ENCODE data around the gene CHAD.

GRCh38 chr17:50425682-50426471 lies 42.8 kb downstream of the CHAD start, which contains the start of gene ACSF2:
- TF ChIP-seq POLR2AphosphoS5 (IDR thresholded peaks at IDR 0.05; ENCODE audit: low read depth, low read length), result peak; percentile 75
- TF ChIP-seq RAD21 (IDR thresholded peaks at IDR 0.05; ENCODE audit: low read length), result no peak
- TF ChIP-seq CTCF (IDR thresholded peaks at IDR 0.05), result no peak
- peak; percentile 75 for TF ChIP-seq NFIC (IDR thresholded peaks at IDR 0.05; ENCODE audit: borderline replicate concordance)
- peak; percentile 59; the same call in 1 of the 2 replicates for TF ChIP-seq YY1 (IDR thresholded peaks at IDR 0.05; ENCODE audit: low read depth)
- no peak for TF ChIP-seq FOXJ3 (CRISPR knock-in tag; IDR thresholded peaks at IDR 0.05)
- TF ChIP-seq TAF1 (IDR thresholded peaks at IDR 0.05; ENCODE audit: borderline replicate concordance, low read depth, low read length), result peak; percentile 71; the same call in 1 of the 2 replicates
- TF ChIP-seq SIN3A (IDR thresholded peaks at IDR 0.05; ENCODE audit: borderline replicate concordance, low read depth, low read length), result peak; percentile 71; the same call in 1 of the 2 replicates
- TF ChIP-seq, protein P1, sequence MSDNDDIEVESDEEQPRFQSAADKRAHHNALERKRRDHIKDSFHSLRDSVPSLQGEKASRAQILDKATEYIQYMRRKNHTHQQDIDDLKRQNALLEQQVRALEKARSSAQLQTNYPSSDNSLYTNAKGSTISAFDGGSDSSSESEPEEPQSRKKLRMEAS (IDR thresholded peaks at IDR 0.05; ENCODE audit: low read depth), result peak; percentile 29; the same call in 1 of the 2 replicates
- TF ChIP-seq, protein P2, sequence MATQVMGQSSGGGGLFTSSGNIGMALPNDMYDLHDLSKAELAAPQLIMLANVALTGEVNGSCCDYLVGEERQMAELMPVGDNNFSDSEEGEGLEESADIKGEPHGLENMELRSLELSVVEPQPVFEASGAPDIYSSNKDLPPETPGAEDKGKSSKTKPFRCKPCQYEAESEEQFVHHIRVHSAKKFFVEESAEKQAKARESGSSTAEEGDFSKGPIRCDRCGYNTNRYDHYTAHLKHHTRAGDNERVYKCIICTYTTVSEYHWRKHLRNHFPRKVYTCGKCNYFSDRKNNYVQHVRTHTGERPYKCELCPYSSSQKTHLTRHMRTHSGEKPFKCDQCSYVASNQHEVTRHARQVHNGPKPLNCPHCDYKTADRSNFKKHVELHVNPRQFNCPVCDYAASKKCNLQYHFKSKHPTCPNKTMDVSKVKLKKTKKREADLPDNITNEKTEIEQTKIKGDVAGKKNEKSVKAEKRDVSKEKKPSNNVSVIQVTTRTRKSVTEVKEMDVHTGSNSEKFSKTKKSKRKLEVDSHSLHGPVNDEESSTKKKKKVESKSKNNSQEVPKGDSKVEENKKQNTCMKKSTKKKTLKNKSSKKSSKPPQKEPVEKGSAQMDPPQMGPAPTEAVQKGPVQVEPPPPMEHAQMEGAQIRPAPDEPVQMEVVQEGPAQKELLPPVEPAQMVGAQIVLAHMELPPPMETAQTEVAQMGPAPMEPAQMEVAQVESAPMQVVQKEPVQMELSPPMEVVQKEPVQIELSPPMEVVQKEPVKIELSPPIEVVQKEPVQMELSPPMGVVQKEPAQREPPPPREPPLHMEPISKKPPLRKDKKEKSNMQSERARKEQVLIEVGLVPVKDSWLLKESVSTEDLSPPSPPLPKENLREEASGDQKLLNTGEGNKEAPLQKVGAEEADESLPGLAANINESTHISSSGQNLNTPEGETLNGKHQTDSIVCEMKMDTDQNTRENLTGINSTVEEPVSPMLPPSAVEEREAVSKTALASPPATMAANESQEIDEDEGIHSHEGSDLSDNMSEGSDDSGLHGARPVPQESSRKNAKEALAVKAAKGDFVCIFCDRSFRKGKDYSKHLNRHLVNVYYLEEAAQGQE (IDR thresholded peaks at IDR 0.05; ENCODE audit: low read depth, low read length), result no peak
- TF ChIP-seq EP300 (IDR thresholded peaks at IDR 0.05; ENCODE audit: borderline replicate concordance in 1 of 2, low read depth in 1 of 2, low read length in 1 of 2), result 0 out of 4 replicates have a peak, but pooled peaks of 1 of the 2 experiments have one; percentile 15
- 0 out of 2 replicates have a peak, but pooled peaks have one; percentile 8 for TF ChIP-seq RCOR1 (IDR thresholded peaks at IDR 0.05; ENCODE audit: low read length)
- no peak for TF ChIP-seq GABPA (IDR thresholded peaks at IDR 0.05; ENCODE audit: low read depth)
- TF ChIP-seq MEF2A (IDR thresholded peaks at IDR 0.05; ENCODE audit: borderline replicate concordance, low read depth), result no peak
